Measurements from ENCODE around the gene DNAJC5G. TPM values are rescaled to one million over a fixed set of nuclear protein-coding genes. Genes with fewer than 3 reads are reported as not detected.

The DNAJC5G gene
- total and polyA plus RNA-seq, 9 of the 15 experiments (the other 6 are each of a cell fraction or from before 2014, with no cell fraction given) = not detected

GRCh38 chr2:27320958-27321543, 45.8 kb downstream of the DNAJC5G start (continued):
- no peak for TF ChIP-seq ZNF778 (CRISPR knock-in tag; IDR thresholded peaks at IDR 0.05)
- TF ChIP-seq CREB3L1 (IDR thresholded peaks at IDR 0.05; ENCODE audit: borderline replicate concordance, low read depth) = peak; percentile 70; the same call in 1 of the 2 replicates
- TF ChIP-seq HDAC2 (IDR thresholded peaks at IDR 0.05) = peak; percentile 50; the same call in 1 of the 2 replicates
- TF ChIP-seq ZNF311 (CRISPR knock-in tag; IDR thresholded peaks at IDR 0.05) = no peak
- TF ChIP-seq GABPA (tag; conservative IDR thresholded peaks at IDR 0.05; ENCODE audit: low read depth) = 0 out of 2 replicates have a peak, but pooled peaks have one; percentile 19
- TF ChIP-seq ZNF239 (CRISPR knock-in tag; IDR thresholded peaks at IDR 0.05) = no peak
- TF ChIP-seq EZH2 (IDR thresholded peaks at IDR 0.05; ENCODE audit: borderline replicate concordance, low read depth, low read length) = no peak
- 0 out of 2 replicates have a peak, but pooled peaks have one; percentile 17 for TF ChIP-seq CBFA2T3 (IDR thresholded peaks at IDR 0.05)
- TF ChIP-seq FOS (IDR thresholded peaks at IDR 0.05; ENCODE audit: extremely low read depth, insufficient read length) = peak; percentile 84
- peak; percentile 51 for TF ChIP-seq TAF9B (IDR thresholded peaks at IDR 0.05; ENCODE audit: partially characterized antibody)
- TF ChIP-seq ZEB2 (IDR thresholded peaks at IDR 0.05) = peak; percentile 91
- peak; percentile 58 for TF ChIP-seq ZFX (CRISPR knock-in tag; IDR thresholded peaks at IDR 0.05)
- TF ChIP-seq EP400 (IDR thresholded peaks at IDR 0.05) = peak; percentile 66
- peak; percentile 90 for TF ChIP-seq DPF2 (IDR thresholded peaks at IDR 0.05)
- no peak for TF ChIP-seq MLX (CRISPR knock-in tag; conservative IDR thresholded peaks at IDR 0.05)
- TF ChIP-seq CREB1 (IDR thresholded peaks at IDR 0.05) = peak; percentile 72; the same call in 1 of the 2 replicates
- TF ChIP-seq CREB1 (CRISPR knock-in tag; IDR thresholded peaks at IDR 0.05) = peak; percentile 87
- peak in 1 of 2 experiments; percentile 62; a peak in 1 of 4 replicates for TF ChIP-seq HDAC1 (IDR thresholded peaks at IDR 0.05)
- 0 out of 2 replicates have a peak, but pooled peaks have one; percentile 4 for TF ChIP-seq PBX2 (CRISPR knock-in tag; IDR thresholded peaks at IDR 0.05; ENCODE audit: low read depth)
- TF ChIP-seq PBX2 (tag; conservative IDR thresholded peaks at IDR 0.05; ENCODE audit: low read depth) = no peak
- no peak for TF ChIP-seq ZNF77 (CRISPR knock-in tag; IDR thresholded peaks at IDR 0.05)

All from K562 (cell line).